GM12878 (cell line): ENCODE results near the gene CKLF. TPM values are rescaled to one million over a fixed set of nuclear protein-coding genes. Genes with fewer than 3 reads are reported as not detected.

ENCODE experiments used
- ATAC-seq: fragments of 200-7000 bp; cut with Tn5 transposase; 3 replicates; pipeline ENCODE4 v1.9.1; 2020; ENCODE audit warnings: mild to moderate bottlenecking, moderate library complexity
- BruUV-seq: library from RNA; stranded (reverse); fragments of 400-500 nt; replicated peaks from 2 replicates; lab custom pipeline; 2021; lab: Mats Ljungman, UMichigan
- CTCF ChIA-PET: fragments of 300-600 bp; sonication (Branson Sonifier 250); formaldehyde crosslinking; extraction: SDS; loops from one replicate; lab custom pipeline; 2021; ENCODE audit warnings: inconsistent platforms; lab: Yijun Ruan, JAX
- POLR2A ChIA-PET: fragments of 350-600 bp; formaldehyde crosslinking; extraction: SDS; loops from one replicate; lab custom pipeline; 2021; ENCODE audit warnings: inconsistent platforms; lab: Charles Lee
- RAD21 ChIA-PET: fragments of 300-600 bp; sonication (Branson Sonifier 250); formaldehyde crosslinking; loops from one replicate; lab custom pipeline; 2023; ENCODE audit warnings: antibody characterized with exemption; ENCODE audit not compliant: unreplicated experiment; lab: Charles Lee
- SMC1A ChIA-PET: fragments of 300-600 bp; sonication (Branson Sonifier 250); formaldehyde crosslinking; loops from one replicate; lab custom pipeline; 2023; ENCODE audit not compliant: unreplicated experiment, uncharacterized antibody; lab: Charles Lee
- DNase-seq: peaks from one replicate; pipeline ENCODE4 v3.0.0-alpha.2; 2011; ENCODE audit warnings: low read depth, low spot score
- FAIRE-seq: peaks from 3 replicates; lab custom pipeline; 2011; peaks lifted over from hg19 to GRCh38; lab: Jason Lieb, UNC
- H2AFZ ChIP-seq: 2 replicates; pipeline ENCODE4 v1.6.0; 2011; ENCODE audit warnings: low read depth, low read length, control low read depth; ENCODE audit not compliant: control insufficient read depth
- H3K27ac ChIP-seq: 2 replicates; pipeline ENCODE4 v1.5.1; 2011; ENCODE audit warnings: control low read depth; ENCODE audit not compliant: control insufficient read depth, insufficient read depth
- H3K27me3 ChIP-seq, 2 experiments: replicated peaks in 1 of 2; 2 replicates each; pipeline versions ENCODE4 v1.6.0 to v1.6.1; 2011; ENCODE audit warnings: low read length in 1 of 2; ENCODE audit not compliant: control insufficient read depth in 2 of 2, insufficient read depth in 2 of 2
- H3K36me3 ChIP-seq, 2 experiments: 2 replicates each; pipeline ENCODE4 v1.5.1; 2011; ENCODE audit warnings: low read length in 1 of 2; ENCODE audit not compliant: control insufficient read depth in 2 of 2, insufficient read depth in 2 of 2
- H3K4me1 ChIP-seq: 2 replicates; pipeline ENCODE4 v1.6.1; 2011; ENCODE audit warnings: mild to moderate bottlenecking, low read length, moderate library complexity, mixed read lengths; ENCODE audit not compliant: control insufficient read depth, insufficient read depth
- H3K4me2 ChIP-seq: 2 replicates; pipeline ENCODE4 v1.6.0; 2011; ENCODE audit warnings: control low read depth; ENCODE audit not compliant: control insufficient read depth, insufficient read depth
- H3K4me3 ChIP-seq: fragments of 200-600 bp; sonication (generic); 2 replicates; pipeline ENCODE4 v1.5.1; 2016
- H3K79me2 ChIP-seq: 2 replicates; pipeline ENCODE4 v1.6.0; 2011; ENCODE audit warnings: low read length; ENCODE audit not compliant: control insufficient read depth, insufficient read depth
- H3K9ac ChIP-seq: 2 replicates; pipeline ENCODE4 v1.8.0; 2011; ENCODE audit warnings: low read length, control low read depth, mixed read lengths; ENCODE audit not compliant: control insufficient read depth, insufficient read depth
- H3K9me3 ChIP-seq: replicated peaks from 3 replicates; pipeline ENCODE4 v1.5.1; 2011; ENCODE audit warnings: mild to moderate bottlenecking, low read length; ENCODE audit not compliant: control insufficient read depth, insufficient read depth
- H4K20me1 ChIP-seq: 2 replicates; pipeline ENCODE4 v1.6.0; 2011; ENCODE audit not compliant: control insufficient read depth, insufficient read depth
- E4F1 ChIP-seq: fragments of 450-650 bp; IDR thresholded peaks from 2 replicates; pipeline ENCODE4 v1.6.1; 2018; ENCODE audit warnings: borderline replicate concordance, mild to moderate bottlenecking; ENCODE audit not compliant: partially characterized antibody
- GABPA ChIP-seq: IDR thresholded peaks from 2 replicates; pipeline ENCODE4 v1.6.1; 2014; ENCODE audit warnings: antibody characterized with exemption, low read depth, mild to moderate bottlenecking, inconsistent platforms
- MXI1 ChIP-seq: fragments of 150-350 bp; IDR thresholded peaks from 2 replicates; pipeline ENCODE4 v1.6.1; 2011; ENCODE audit warnings: low read depth, mild to moderate bottlenecking, inconsistent platforms, low read length, improper control_type of control experiment
- NBN ChIP-seq: fragments of 450-650 bp; IDR thresholded peaks from 2 replicates; pipeline ENCODE4 v1.6.1; 2016
- NR2C1 ChIP-seq: fragments of 450-650 bp; IDR thresholded peaks from 2 replicates; pipeline ENCODE4 v1.6.1; 2017; ENCODE audit warnings: antibody characterized with exemption, mild to moderate bottlenecking, moderate library complexity
- NRF1 ChIP-seq: conservative IDR thresholded peaks from 2 replicates; pipeline ENCODE4 v1.6.1; 2011; ENCODE audit warnings: mild to moderate bottlenecking, low read depth, low read length, improper control_type of control experiment
- RELB ChIP-seq: fragments of 450-650 bp; IDR thresholded peaks from 2 replicates; pipeline ENCODE4 v1.6.1; 2017; ENCODE audit warnings: low read depth, mild to moderate bottlenecking, moderate library complexity
- REST ChIP-seq: IDR thresholded peaks from 2 replicates; pipeline ENCODE4 v1.6.1; 2012; ENCODE audit warnings: mild to moderate bottlenecking, low read depth, low read length
- TAF1 ChIP-seq: IDR thresholded peaks from 2 replicates; pipeline ENCODE4 v1.6.1; 2011; ENCODE audit warnings: mild to moderate bottlenecking, low read depth, low read length, borderline replicate concordance
- ZNF207 ChIP-seq: fragments of 450-650 bp; IDR thresholded peaks from 2 replicates; pipeline ENCODE4 v1.6.1; 2014; ENCODE audit warnings: antibody characterized with exemption, mild to moderate bottlenecking, borderline replicate concordance
- ZNF217 ChIP-seq: fragments of 450-650 bp; IDR thresholded peaks from 2 replicates; pipeline ENCODE4 v1.6.1; 2017; ENCODE audit warnings: antibody characterized with exemption, mild to moderate bottlenecking
- WGBS: methylation state at CpG from one replicate; pipeline ENCODE4 v1.1.6; 2016; ENCODE audit warnings: low lambda C conversion rate; ENCODE audit not compliant: insufficient replicate concordance, insufficient coverage; ENCODE audit errors: missing lambda C conversion rate; 5-methylcytosine and 5-hydroxymethylcytosine counted together
- in situ Hi-C: fragments of 300-500 bp; cut with MboI; formaldehyde crosslinking; loops from 9 replicates; pipeline ENCODE4 v1.14.3; 2018; ENCODE audit warnings: mixed read lengths
- intact Hi-C: fragments of 100-400 bp; cut with micrococcal nuclease; formaldehyde crosslinking; loops from one replicate; pipeline ENCODE4 v1.14.2; 2022; ENCODE audit not compliant: unreplicated experiment
- polyA plus RNA-seq, 11 experiments: library from polyadenylated mRNA; depleted of rRNA in 4 of 11; unstranded in 6 of 11; stranded (reverse) in 5 of 11; fragments of >200 nt; fragmentation: Nextera tagmentation in 4 of 11; fragmentation: Illumina TruSeq in 1 of 11; extraction: Ambion mirVana in 4 of 11; extraction: Trizol in 1 of 11; gene quantifications; 1 replicate in 1 of 11; 2 replicates in 10 of 11; pipeline versions ENCODE4 v1.2.1 to v1.2.3, GENCODE V29; 2011 to 2016; ENCODE audit warnings: inconsistent platforms in 2 of 11, missing spikeins in 2 of 11, low read depth in 1 of 11
- total RNA-seq, 4 experiments: library from RNA; depleted of rRNA in 3 of 4; stranded (reverse); fragments of >200 nt in 3 of 4; fragmentation: Illumina TruSeq in 1 of 4; extraction: Trizol in 1 of 4; gene quantifications; 2 replicates each; pipeline versions ENCODE4 v1.2.1 to v1.2.3, GENCODE V29; 2013 to 2021
- TF ChIP-seq, protein P1 (sequence below): fragments of 450-650 bp; IDR thresholded peaks from 2 replicates; pipeline ENCODE4 v1.6.1; 2017; ENCODE audit warnings: mild to moderate bottlenecking
- TF ChIP-seq, protein P2 (sequence below): fragments of 450-650 bp; IDR thresholded peaks from 2 replicates; pipeline ENCODE4 v1.6.1; 2014; ENCODE audit warnings: mild to moderate bottlenecking

CKLF gene
- total and polyA plus RNA-seq, 10 of the 15 experiments (the other 5 are each of a cell fraction or from before 2014, with no cell fraction given) = 40.8 to 193 (median 109) TPM

- H3K36me3 ChIP-seq = no peaks in the 10 kb centered on the region
- SMC1A ChIA-PET = interaction anchor here (0.7 to 9.9 kb wide), 14 partner anchors 8 to 140 kb away, joined by 3 to 86 read pairs (median 4); no protein-coding TSS in a partner anchor
- BruUV-seq = no TSS peak
- peaks cover 23% of the 10 kb centered on the region for H3K4me1 ChIP-seq
- WGBS = 84% methylated on average over 4 of the region's 4 CpGs
- no peak overlapping the region for H3K4me3 ChIP-seq
- H3K27me3 ChIP-seq = no peaks in the 10 kb centered on the region
- no peak overlapping the region for H3K27ac ChIP-seq
- CTCF ChIA-PET = interaction anchor here (1.0 to 1.9 kb wide), 13 partner anchors 8 to 324 kb away, joined by 3 to 10 read pairs (median 4); no protein-coding TSS in a partner anchor
- POLR2A ChIA-PET = interaction anchor here (1.0 to 4.0 kb wide), 8 partner anchors 8 to 33 kb away, joined by 3 to 18 read pairs (median 4); no protein-coding TSS in a partner anchor
- in situ Hi-C loops (loop anchor here (25.0 kb wide), 1 partner anchor 489 kb away; the partner anchor contains the start of gene CBFB), intact Hi-C loops (loop anchor here (2.0 kb wide), 1 partner anchor 69 kb away; no protein-coding TSS in a partner anchor)
- no peak for DNase-seq
- H3K9me3 ChIP-seq = no peaks in the 10 kb centered on the region; the same call in 1 of the 3 replicates
- no peak overlapping the region for H3K4me2 ChIP-seq
- H4K20me1 ChIP-seq = no peaks in the 10 kb centered on the region
- RAD21 ChIA-PET = interaction anchor here (1.0 to 1.9 kb wide), 6 partner anchors 11 to 973 kb away, joined by 3 to 15 read pairs (median 4); no protein-coding TSS in a partner anchor
- H2AFZ ChIP-seq = no peak overlapping the region
- ATAC-seq = no peak
- no peak for FAIRE-seq
- H3K79me2 ChIP-seq = peaks cover 4% of the 10 kb centered on the region; the same call in 1 of the 2 replicates
- H3K9ac ChIP-seq = no peak overlapping the region
- TF ChIP-seq ZNF207 (no peak), NBN (no peak), NRF1 (no peak), MXI1 (no peak), RELB (no peak), REST (no peak), NR2C1 (no peak), ZNF217 (no peak), TAF1 (no peak), E4F1 (no peak), GABPA (no peak)
- TF ChIP-seq, protein P1, sequence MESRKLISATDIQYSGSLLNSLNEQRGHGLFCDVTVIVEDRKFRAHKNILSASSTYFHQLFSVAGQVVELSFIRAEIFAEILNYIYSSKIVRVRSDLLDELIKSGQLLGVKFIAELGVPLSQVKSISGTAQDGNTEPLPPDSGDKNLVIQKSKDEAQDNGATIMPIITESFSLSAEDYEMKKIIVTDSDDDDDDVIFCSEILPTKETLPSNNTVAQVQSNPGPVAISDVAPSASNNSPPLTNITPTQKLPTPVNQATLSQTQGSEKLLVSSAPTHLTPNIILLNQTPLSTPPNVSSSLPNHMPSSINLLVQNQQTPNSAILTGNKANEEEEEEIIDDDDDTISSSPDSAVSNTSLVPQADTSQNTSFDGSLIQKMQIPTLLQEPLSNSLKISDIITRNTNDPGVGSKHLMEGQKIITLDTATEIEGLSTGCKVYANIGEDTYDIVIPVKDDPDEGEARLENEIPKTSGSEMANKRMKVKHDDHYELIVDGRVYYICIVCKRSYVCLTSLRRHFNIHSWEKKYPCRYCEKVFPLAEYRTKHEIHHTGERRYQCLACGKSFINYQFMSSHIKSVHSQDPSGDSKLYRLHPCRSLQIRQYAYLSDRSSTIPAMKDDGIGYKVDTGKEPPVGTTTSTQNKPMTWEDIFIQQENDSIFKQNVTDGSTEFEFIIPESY = no peak
- TF ChIP-seq, protein P2, sequence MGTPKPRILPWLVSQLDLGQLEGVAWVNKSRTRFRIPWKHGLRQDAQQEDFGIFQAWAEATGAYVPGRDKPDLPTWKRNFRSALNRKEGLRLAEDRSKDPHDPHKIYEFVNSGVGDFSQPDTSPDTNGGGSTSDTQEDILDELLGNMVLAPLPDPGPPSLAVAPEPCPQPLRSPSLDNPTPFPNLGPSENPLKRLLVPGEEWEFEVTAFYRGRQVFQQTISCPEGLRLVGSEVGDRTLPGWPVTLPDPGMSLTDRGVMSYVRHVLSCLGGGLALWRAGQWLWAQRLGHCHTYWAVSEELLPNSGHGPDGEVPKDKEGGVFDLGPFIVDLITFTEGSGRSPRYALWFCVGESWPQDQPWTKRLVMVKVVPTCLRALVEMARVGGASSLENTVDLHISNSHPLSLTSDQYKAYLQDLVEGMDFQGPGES = no peak
Measured at GRCh38 chr16:66548068-66548467, 4.3 kb upstream of the CKLF start.
